ENCODE measurements around the gene UQCRFS1.
"Not testable (repeated sequence)": the region's sequence is repeated elsewhere in the genome, so short reads cannot be mapped to it uniquely, and the experiment has no call there.

Gene UQCRFS1

DNA sequence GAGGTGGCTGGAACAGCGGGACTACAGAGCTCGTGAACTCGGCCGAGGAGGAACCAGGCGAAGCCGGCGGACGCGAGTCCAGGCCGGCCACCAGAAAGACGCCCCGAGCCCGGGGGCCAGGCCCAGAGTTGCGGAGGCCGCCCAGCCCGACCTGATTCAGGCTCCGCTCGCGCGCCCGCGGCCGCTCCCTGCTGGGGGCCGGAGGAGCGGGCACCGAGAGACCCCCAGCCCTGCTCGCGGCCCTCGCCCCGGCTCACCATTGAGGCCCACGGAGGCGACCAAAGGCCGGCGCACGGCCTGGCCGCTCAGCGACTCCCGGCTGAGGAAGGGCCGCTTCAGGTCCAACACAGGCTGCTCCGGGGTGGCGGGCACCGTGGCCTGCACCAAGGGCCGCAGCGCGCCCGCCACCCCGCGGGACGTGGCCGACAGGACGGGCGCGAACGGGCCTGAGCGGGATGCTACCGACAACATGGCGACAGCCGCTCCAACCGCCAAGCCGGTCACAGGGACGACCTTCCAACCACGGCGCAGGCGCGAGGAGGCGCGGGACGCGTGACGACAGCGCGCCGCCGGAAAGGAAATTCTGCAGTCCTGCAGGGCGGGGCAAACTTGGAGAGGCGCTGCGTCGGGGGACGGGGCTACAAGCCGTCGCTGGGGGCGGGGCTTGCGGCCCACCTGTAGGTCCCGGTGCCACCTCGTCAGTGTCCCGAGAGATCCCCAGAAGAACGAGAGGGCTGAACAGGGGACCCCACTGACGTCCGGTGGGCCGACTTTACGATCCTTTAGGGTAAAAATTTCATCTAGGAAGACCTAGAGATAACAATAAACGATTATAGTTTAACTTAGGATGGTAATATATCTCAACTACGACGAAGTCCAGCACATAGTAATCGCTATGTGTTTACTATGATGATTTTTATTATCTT, at the start of gene UQCRFS1:
Gene UQCRFS1, minus strand, starts transcription at position 504 of the 926 bp plus-strand sequence. Its CDS starts 33 bp downstream, at position 471.
- Histone ChIP-seq H3K4me3 (peak within 1 kb of the TSS; percentile 76), H3K9me3 (no peaks in the 10 kb centered on the region), H3K4me1 (peaks cover 18% of the 10 kb centered on the region), H3K36me3 (replicated peaks) (peaks cover 25% of the 10 kb centered on the region), H3K27me3 (ENCODE audit: low read depth) (no peaks in the 10 kb centered on the region)
- DNase-seq (ENCODE audit: low spot score in 2 of 2), result peak; percentile 88 to 96
- in situ Hi-C loops (cut with MboI; ENCODE audit: low sequenced_read_pairs), result loop anchor here (25.0 kb wide), 1 partner anchor 474 kb away; no protein-coding TSS in a partner anchor

DNA sequence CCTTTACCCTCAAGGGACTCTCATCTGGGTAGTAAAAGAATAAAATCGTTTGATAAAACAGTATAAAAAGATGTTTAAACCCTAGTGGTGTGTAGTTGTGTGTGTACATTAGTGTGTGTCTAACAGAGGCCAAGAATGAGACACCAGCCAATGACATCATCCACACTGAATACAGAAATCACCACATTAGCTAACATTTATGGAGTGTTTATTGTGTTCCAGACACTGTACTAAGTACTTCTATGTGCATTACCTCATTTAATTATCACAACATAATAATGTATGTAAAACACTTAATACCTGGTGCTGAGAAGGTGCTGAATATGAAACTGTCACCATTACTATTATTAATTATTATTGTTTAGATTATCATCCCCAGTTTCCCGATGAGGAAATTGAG, 49.1 kb upstream of the UQCRFS1 start:
- Histone ChIP-seq H3K36me3 (replicated peaks) (no peaks in the 10 kb centered on the region), H3K27me3 (ENCODE audit: low read depth) (no peaks in the 10 kb centered on the region), H3K9me3 (no peaks in the 10 kb centered on the region), H3K4me1 (no peaks in the 10 kb centered on the region), H3K4me3 (no peak overlapping the region)
- no peak for DNase-seq (ENCODE audit: low spot score in 2 of 2)
- in situ Hi-C loops (cut with MboI; ENCODE audit: low sequenced_read_pairs), result no loop called here

DNA sequence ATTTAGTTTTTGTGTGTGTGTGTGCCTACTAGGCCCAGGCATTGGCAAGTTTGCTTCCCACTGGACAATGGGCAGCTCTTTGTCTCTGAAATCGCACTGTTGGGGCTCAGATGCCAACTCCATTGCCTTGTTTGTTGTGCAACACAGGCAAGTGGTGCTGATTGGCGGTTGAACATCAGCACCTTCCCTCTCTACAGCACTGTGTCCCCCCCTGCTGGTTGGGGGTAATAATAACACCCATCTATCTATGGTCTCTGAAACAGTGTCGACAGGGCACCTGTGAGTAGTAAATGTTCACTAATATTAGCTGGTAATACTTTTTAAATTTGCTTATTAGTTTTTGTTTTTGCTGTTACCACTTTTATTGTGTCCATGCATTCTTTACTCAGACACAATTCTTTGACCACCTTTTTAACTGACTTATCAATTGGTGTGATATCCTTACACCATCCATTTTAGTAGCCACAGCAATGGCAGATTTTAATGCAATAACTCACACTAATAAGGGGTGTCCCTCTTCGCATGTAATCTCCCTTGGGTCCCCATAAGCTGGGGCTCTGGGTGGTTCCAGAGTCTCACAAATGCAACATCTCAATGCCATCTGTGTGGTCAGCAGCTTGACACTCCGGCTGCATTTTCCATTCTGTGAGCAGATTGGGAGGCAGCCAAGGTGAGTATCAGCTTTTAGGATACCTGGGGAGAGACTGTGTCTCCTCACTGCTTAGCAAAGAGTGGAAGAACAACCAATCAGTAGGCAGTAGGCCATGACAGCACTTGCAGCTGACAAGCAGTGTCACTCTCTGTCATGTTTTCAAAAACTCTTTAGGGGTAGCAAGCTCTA, 47.7 kb upstream of the UQCRFS1 start:
- H3K4me1 ChIP-seq, result no peaks in the 10 kb centered on the region
- no peaks in the 10 kb centered on the region for H3K27me3 ChIP-seq (ENCODE audit: low read depth)
- H3K9me3 ChIP-seq, result no peaks in the 10 kb centered on the region
- no peaks in the 10 kb centered on the region for H3K36me3 ChIP-seq (replicated peaks)
- in situ Hi-C loops (cut with MboI; ENCODE audit: low sequenced_read_pairs), result no loop called here
- peak; percentile 29 to 74 for DNase-seq (ENCODE audit: low spot score in 2 of 2)
- H3K4me3 ChIP-seq, result no peak overlapping the region

DNA sequence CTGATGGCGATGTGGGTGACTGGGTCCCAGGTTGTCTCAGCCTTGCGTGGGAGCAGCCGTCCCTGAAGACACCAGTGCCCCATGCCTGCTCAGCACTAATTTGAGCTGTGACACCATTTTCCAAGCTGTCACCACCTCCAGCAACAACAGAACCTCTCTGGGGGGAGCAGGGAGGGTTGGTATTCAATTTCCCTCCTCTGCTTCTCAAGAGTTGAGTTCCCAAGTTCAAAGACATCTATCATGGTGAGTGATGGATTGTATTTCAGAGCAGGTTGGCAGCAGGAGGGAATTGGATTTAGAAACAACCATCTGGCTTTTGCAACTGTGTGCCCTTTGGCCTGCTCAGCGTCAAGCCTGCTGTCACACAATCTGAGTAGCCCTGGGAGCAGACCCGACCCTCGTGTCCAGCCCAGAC, 46.9 kb upstream of the UQCRFS1 start:
- in situ Hi-C loops (cut with MboI; ENCODE audit: low sequenced_read_pairs), result no loop called here

DNA sequence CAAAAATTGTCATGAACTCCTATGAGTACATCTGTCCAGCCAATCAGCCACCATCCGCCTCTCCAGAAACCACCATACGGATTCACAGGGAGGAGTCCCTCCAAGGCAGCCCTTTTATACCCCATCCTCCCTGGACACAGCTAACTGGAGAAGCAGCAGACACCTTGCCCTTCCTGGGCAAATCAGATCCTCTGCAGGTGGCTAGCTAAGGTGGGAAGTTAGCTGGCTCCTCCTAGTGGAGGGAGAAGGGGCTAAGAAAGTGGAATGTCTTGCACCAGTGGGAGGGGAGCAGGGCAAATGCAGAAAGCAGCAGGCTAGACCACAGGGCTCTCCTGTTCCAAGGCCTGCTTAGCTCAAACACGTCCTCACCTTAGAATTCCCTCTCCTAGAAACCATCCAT, 46.2 kb upstream of the UQCRFS1 start:
- Histone ChIP-seq H3K27me3 (ENCODE audit: low read depth) (no peaks in the 10 kb centered on the region), H3K4me3 (no peak overlapping the region), H3K9me3 (no peaks in the 10 kb centered on the region), H3K4me1 (no peaks in the 10 kb centered on the region), H3K36me3 (replicated peaks) (no peaks in the 10 kb centered on the region)
- in situ Hi-C loops (cut with MboI; ENCODE audit: low sequenced_read_pairs), result no loop called here
- DNase-seq (ENCODE audit: low spot score in 2 of 2), result no peak

More for the DNA sequence above, 46.9 kb upstream of the UQCRFS1 start:
- DNase-seq (ENCODE audit: low spot score in 2 of 2), result no peak
- Histone ChIP-seq H3K4me3 (no peak overlapping the region), H3K27me3 (ENCODE audit: low read depth) (no peaks in the 10 kb centered on the region), H3K4me1 (no peaks in the 10 kb centered on the region), H3K9me3 (no peaks in the 10 kb centered on the region), H3K36me3 (replicated peaks) (no peaks in the 10 kb centered on the region)

DNA sequence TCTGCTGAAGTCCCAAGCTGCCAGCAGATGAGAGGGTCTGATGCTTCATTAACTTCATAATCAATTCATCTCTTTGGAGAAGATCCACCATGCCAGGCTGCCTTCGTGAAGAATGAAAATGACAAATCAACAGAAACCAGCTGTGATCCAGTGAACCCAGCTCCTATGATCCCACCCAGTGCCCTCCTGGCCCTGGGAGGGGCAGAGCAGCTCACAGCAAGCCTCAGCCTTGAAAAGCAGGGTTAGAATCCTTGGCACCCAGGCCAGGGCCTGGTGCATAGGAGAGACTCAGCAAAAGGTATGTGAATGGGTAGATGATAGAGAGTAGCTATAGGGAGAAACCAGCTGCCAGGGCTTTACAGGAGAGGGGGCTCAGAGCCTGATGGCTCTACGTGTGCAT, 43.6 kb upstream of the UQCRFS1 start:
- DNase-seq (ENCODE audit: low spot score in 2 of 2), result no peak
- in situ Hi-C loops (cut with MboI; ENCODE audit: low sequenced_read_pairs), result no loop called here
- Histone ChIP-seq H3K4me3 (no peak overlapping the region), H3K4me1 (no peaks in the 10 kb centered on the region), H3K9me3 (no peaks in the 10 kb centered on the region), H3K36me3 (replicated peaks) (no peaks in the 10 kb centered on the region), H3K27me3 (ENCODE audit: low read depth) (no peaks in the 10 kb centered on the region)

DNA sequence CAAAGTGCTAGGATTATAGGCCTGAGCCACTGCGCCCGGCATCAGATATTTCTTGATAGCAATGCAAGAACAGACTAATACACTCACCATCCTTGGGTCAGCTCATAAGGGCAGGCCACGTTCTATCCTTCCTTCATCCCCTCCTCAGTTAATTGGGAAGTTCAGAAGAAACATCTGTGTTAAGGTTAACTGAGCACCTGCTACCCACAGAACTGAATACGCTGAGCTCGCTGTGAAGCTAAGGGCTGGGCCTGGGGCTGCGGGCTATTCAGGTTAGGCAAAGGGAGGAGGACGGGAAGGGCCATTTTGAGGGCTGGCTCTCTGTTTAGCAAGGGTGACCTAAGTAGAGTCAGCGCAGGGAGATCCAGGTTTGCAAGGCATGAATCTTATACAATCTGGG, 43.0 kb upstream of the UQCRFS1 start:
- DNase-seq (ENCODE audit: low spot score in 2 of 2), result no peak
- Histone ChIP-seq H3K27me3 (ENCODE audit: low read depth) (no peaks in the 10 kb centered on the region), H3K4me3 (no peak overlapping the region), H3K4me1 (no peaks in the 10 kb centered on the region), H3K36me3 (replicated peaks) (no peaks in the 10 kb centered on the region), H3K9me3 (no peaks in the 10 kb centered on the region)
- in situ Hi-C loops (cut with MboI; ENCODE audit: low sequenced_read_pairs), result no loop called here

DNA sequence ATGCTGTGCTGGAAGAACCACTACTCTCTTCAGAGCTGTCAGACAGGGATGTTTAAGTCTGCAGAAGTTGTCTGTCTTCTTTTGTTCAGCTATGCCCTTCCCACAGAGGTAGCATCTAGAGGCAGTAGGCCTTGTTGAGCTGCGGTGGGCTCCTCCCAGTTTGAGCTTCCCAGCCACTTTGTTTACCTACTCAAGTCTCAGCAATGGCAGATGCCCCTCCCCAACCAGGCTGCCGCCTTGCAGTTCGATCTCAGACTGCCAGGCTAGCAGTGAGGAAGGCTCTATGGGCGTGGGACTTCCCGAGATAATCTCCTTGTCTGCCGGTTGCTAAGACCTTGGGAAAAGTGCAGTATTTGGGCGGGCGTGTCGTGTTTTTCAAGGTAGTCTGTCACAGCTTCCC, 42.1 kb upstream of the UQCRFS1 start:
- H3K4me3 ChIP-seq, result no peak overlapping the region
- no peaks in the 10 kb centered on the region for H3K9me3 ChIP-seq
- H3K36me3 ChIP-seq (replicated peaks), result no peaks in the 10 kb centered on the region
- H3K4me1 ChIP-seq, result no peaks in the 10 kb centered on the region
- no peak for DNase-seq (ENCODE audit: low spot score in 2 of 2)
- H3K27me3 ChIP-seq (ENCODE audit: low read depth), result no peaks in the 10 kb centered on the region
- in situ Hi-C loops (cut with MboI; ENCODE audit: low sequenced_read_pairs), result no loop called here

DNA sequence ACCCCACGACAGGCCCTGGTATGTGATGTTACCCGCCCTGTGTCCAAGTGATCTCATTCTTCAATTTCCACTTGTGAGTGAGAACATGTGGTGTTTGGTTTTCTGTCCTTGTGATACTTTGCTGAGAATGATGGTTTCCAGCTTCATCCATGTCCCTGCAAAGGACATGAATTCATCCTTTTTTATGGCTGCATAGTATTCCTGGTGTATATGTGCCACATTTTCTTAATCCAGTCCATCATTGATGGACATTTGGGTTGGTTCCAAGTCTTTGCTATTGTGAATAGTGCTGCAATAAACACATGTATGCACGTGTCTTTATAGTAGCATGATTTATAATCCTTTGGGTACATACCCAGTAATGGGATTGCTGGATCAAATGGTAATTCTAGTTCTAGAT, 36.8 kb upstream of the UQCRFS1 start:
- H3K4me3 ChIP-seq; H3K9me3 ChIP-seq; H3K4me1 ChIP-seq; in situ Hi-C loops (cut with MboI; ENCODE audit: low sequenced_read_pairs); H3K36me3 ChIP-seq (replicated peaks); DNase-seq (ENCODE audit: low spot score in 2 of 2); H3K27me3 ChIP-seq (ENCODE audit: low read depth): not testable (repeated sequence)

DNA sequence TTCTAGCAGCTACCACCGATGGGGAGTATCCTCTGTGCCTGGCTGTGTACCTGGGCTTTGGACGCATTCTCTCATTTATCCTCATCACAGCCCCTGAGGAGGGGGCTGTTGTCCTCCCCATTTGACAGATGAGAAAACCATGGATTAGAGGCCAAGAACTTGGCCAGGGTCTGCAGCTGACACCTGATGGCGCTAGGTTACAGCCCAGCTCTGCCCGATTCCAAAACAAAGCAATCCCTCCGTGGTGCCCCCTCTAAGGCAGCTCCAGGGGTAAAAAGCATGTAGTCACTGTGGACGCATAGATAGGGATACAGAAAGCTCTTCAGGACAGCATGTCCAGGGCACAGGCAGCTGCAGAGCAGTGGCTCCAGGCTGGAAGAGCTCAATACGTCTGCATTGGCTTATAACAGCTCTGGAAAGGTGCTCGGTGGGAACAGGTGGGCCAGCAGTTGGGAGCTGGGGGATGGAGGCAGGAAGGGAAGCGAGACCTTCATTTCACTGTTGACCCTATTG, 35.4 kb upstream of the UQCRFS1 start:
- Histone ChIP-seq H3K36me3 (replicated peaks) (no peaks in the 10 kb centered on the region), H3K4me1 (no peaks in the 10 kb centered on the region), H3K4me3 (no peak overlapping the region), H3K9me3 (no peaks in the 10 kb centered on the region), H3K27me3 (ENCODE audit: low read depth) (no peaks in the 10 kb centered on the region)
- in situ Hi-C loops (cut with MboI; ENCODE audit: low sequenced_read_pairs), result no loop called here
- no peak for DNase-seq (ENCODE audit: low spot score in 2 of 2)

DNA sequence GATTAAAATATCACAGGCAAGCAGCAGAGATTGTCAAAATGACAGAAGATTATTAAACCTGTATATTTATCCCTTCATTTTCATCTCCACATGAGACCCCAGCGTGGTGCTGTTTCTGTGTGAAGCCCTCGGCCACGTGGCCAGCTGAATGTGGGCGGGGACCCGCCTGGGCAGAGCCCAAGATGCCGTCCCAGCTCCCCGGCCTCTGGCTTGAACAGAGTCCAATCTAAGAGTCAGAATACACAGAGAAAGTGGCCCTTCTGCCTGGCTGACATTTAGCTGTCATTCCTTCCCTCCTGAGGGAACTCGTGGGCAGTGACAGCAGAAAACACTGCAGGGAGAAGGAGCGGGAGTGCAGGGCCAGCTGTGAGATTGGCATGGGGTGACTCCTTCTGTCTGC, 34.9 kb upstream of the UQCRFS1 start:
- H3K4me3 ChIP-seq, result no peak overlapping the region
- no peak for DNase-seq (ENCODE audit: low spot score in 2 of 2)
- no peaks in the 10 kb centered on the region for H3K27me3 ChIP-seq (ENCODE audit: low read depth)
- no peaks in the 10 kb centered on the region for H3K9me3 ChIP-seq
- in situ Hi-C loops (cut with MboI; ENCODE audit: low sequenced_read_pairs), result no loop called here
- no peaks in the 10 kb centered on the region for H3K36me3 ChIP-seq (replicated peaks)
- no peaks in the 10 kb centered on the region for H3K4me1 ChIP-seq

DNA sequence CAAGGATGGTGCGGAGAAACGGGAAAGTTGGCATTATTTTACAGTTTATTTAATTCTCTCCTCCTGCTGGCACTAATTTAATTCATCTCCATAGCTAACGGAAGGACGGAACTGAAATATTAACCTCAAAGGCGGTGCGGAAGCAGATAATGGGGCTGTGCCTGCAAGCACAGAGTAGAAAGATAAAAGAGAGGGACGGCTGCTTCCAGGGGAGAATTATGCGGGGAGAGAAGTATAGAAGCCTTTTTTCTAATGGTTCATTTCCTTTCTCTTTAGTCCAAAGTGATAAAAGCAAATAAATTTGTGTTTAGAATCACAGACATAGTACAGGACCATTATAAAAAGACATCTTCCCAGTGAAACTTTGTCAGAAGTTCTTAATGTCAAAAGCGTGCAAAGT, 34.5 kb upstream of the UQCRFS1 start:
- Histone ChIP-seq H3K9me3 (no peaks in the 10 kb centered on the region), H3K4me1 (no peaks in the 10 kb centered on the region), H3K4me3 (no peak overlapping the region), H3K27me3 (ENCODE audit: low read depth) (no peaks in the 10 kb centered on the region), H3K36me3 (replicated peaks) (no peaks in the 10 kb centered on the region)
- in situ Hi-C loops (cut with MboI; ENCODE audit: low sequenced_read_pairs), result no loop called here
- DNase-seq (ENCODE audit: low spot score in 2 of 2), result no peak

DNA sequence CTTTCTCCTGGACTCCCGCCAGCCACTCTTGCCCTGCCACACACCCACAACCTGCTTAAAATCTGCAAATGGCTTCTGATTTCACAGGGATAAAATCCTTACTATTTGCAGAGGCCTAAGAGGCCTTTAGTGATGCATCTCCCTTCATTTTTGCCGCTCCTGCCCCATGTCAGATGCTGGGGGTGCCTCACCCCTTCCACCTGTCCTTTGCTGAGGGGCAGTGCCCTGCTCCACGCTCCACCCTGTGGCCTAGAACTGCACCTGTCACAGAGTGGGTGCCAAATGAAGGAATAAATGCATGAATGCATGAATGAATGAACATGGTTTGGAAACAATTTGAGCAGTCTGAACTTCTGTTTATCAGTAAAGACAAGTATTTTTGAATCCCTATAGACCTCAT, 34.1 kb upstream of the UQCRFS1 start:
- Histone ChIP-seq H3K27me3 (ENCODE audit: low read depth) (no peaks in the 10 kb centered on the region), H3K36me3 (replicated peaks) (no peaks in the 10 kb centered on the region), H3K9me3 (no peaks in the 10 kb centered on the region), H3K4me3 (no peak overlapping the region), H3K4me1 (no peaks in the 10 kb centered on the region)
- no peak for DNase-seq (ENCODE audit: low spot score in 2 of 2)
- in situ Hi-C loops (cut with MboI; ENCODE audit: low sequenced_read_pairs), result no loop called here

DNA sequence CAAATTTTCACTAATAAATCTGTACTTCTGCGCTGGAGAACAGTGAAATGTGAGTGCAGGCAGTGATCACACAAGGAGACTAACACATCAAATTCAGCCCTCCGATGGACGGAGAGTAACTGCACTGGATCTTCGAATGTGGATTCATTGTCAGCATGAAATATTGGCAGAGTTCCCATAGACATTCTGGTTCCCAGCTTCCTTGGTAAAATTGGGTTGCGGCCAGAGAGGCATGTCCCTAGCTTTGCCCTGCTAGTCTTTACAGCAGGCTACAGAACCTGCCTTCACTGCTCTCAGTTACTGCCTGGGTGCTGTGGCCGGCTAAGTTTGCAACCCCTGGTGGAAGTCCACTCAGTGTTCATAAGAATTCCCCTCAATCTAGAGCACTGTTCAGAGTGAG, 32.3 kb upstream of the UQCRFS1 start:
- Histone ChIP-seq H3K36me3 (replicated peaks) (no peaks in the 10 kb centered on the region), H3K4me3 (no peak overlapping the region), H3K4me1 (no peaks in the 10 kb centered on the region), H3K27me3 (ENCODE audit: low read depth) (no peaks in the 10 kb centered on the region), H3K9me3 (no peaks in the 10 kb centered on the region)
- in situ Hi-C loops (cut with MboI; ENCODE audit: low sequenced_read_pairs), result no loop called here
- no peak for DNase-seq (ENCODE audit: low spot score in 2 of 2)

Measured in HAP-1 (cell line).